H1 (cell line): ENCODE data around the gene PTGES3L. TPM values are rescaled to one million over a fixed set of nuclear protein-coding genes. Genes with fewer than 3 reads are reported as not detected.

Experiments
- BCL11A ChIP-seq, 2 experiments: IDR thresholded peaks; one replicate each; pipeline ENCODE4 v1.6.1; 2011; ENCODE audit warnings: low read depth in 2 of 2, low read length in 2 of 2, mild to moderate bottlenecking in 2 of 2
- CEBPB ChIP-seq: IDR thresholded peaks from 2 replicates; pipeline ENCODE4 v1.6.1; 2012; ENCODE audit warnings: low read depth, low read length
- CHD2 ChIP-seq: IDR thresholded peaks from 2 replicates; pipeline ENCODE4 v1.6.1; 2012; ENCODE audit warnings: low read length, improper control_type of control experiment
- JUND ChIP-seq: IDR thresholded peaks from 2 replicates; pipeline ENCODE4 v1.6.1; 2011; ENCODE audit warnings: mild to moderate bottlenecking, improper control_type of control experiment, low read length
- KDM4A ChIP-seq: IDR thresholded peaks from one replicate; pipeline ENCODE4 v1.7.1; 2012; ENCODE audit warnings: low read depth, mild to moderate bottlenecking, moderate library complexity, low read length, inconsistent platforms; ENCODE audit not compliant: severe bottlenecking
- POU5F1 ChIP-seq: IDR thresholded peaks from 2 replicates; pipeline ENCODE4 v1.6.1; 2011; ENCODE audit warnings: low read depth, mild to moderate bottlenecking, low read length, moderate library complexity
- polyA plus RNA-seq, 7 experiments: library from polyadenylated mRNA; depleted of rRNA in 3 of 7; stranded (reverse) in 5 of 7; unstranded in 2 of 7; fragments of >200 nt in 5 of 7; fragments of 200-250 nt in 2 of 7; gene quantifications; 1 replicate in 5 of 7; 2 replicates in 1 of 7; 4 replicates in 1 of 7; pipeline versions ENCODE4 v1.2.1 to v1.2.3, GENCODE V29; 2011 to 2013; ENCODE audit warnings: missing spikeins in 2 of 7, mixed read lengths in 2 of 7
- total RNA-seq: library from RNA; stranded (reverse); fragmentation: NEBNext Ultra II Directional; extraction: Animal tissue kit (Norgen Biotek cat#: 25700); gene quantifications from 2 replicates; pipeline ENCODE4 v1.2.1, GENCODE V29; 2021

Gene PTGES3L
- total and polyA plus RNA-seq, 2 of the 8 experiments (the other 6 are each of a cell fraction or from before 2014, with no cell fraction given), result 3.0 to 3.6 TPM

- no peak for TF ChIP-seq KDM4A
- no peak for TF ChIP-seq CEBPB
- TF ChIP-seq BCL11A (IDR thresholded peaks at IDR 0.05; ENCODE audit: low read depth in 2 of 2, low read length in 2 of 2), result no peak
- TF ChIP-seq JUND, result no peak
- TF ChIP-seq CHD2, result no peak
- TF ChIP-seq POU5F1, result no peak
Measured at GRCh38 chr17:43019418-43019817, 39.5 kb upstream of the PTGES3L start (continued).
